T-cell (primary cell): Measurements from ENCODE around the gene STK31. TPM values are rescaled to one million over a fixed set of nuclear protein-coding genes. Genes with fewer than 3 reads are reported as not detected.
"Not testable (repeated sequence)": the region's sequence is repeated elsewhere in the genome, so short reads cannot be mapped to it uniquely, and the experiment has no call there.

ENCODE experiments used
- ATAC-seq, 4 experiments: fragments of 200-7000 bp in 3 of 4; fragments of 150-1000 bp in 1 of 4; cut with Tn5 transposase; replicated peaks in 1 of 4; 1 replicate in 3 of 4; 2 replicates in 1 of 4; pipeline ENCODE4 v1.10.0; 2021; ENCODE audit warnings: moderate library complexity in 3 of 4, mild to moderate bottlenecking in 2 of 4, moderate number of reproducible peaks in 1 of 4
- CTCF ChIA-PET, 2 donors: fragments of 300-600 bp; sonication (Branson Sonifier 250); formaldehyde crosslinking; loops; one replicate each; lab custom pipeline; 2022; ENCODE audit warnings: antibody characterized with exemption in 2 of 2; lab: Charles Lee
- POLR2A ChIA-PET, 2 donors: fragments of 300-600 bp; sonication (Branson Sonifier 250); formaldehyde crosslinking; loops; one replicate each; lab custom pipeline; 2022; ENCODE audit warnings: antibody characterized with exemption in 2 of 2; lab: Charles Lee
- DNase-seq, 35 experiments: peaks; one replicate each; pipeline versions ENCODE4 v3.0.0 to v3.0.0-alpha.2; 2013 to 2023
- H3K27ac ChIP-seq: one replicate; pipeline ENCODE4 v1.5.1; 2013; ENCODE audit warnings: low read length
- H3K27me3 ChIP-seq, 2 experiments: replicated peaks in 1 of 2; 1 replicate in 1 of 2; 2 replicates in 1 of 2; pipeline versions ENCODE4 v1.6.1 to v1.7.0; 2013; ENCODE audit warnings: low read length in 1 of 2, mixed read lengths in 1 of 2; ENCODE audit not compliant: control insufficient read depth in 2 of 2, insufficient read depth in 2 of 2; ENCODE audit errors: extremely low read depth in 1 of 2
- H3K36me3 ChIP-seq, 2 donors: 1 replicate in 1 of 2; 2 replicates in 1 of 2; pipeline versions ENCODE4 v1.6.1 to v1.7.0; 2013; ENCODE audit warnings: low read length in 1 of 2; ENCODE audit not compliant: control insufficient read depth in 2 of 2, insufficient read depth in 1 of 2; ENCODE audit errors: extremely low read depth in 1 of 2
- H3K4me1 ChIP-seq, 2 experiments: 1 replicate in 1 of 2; 2 replicates in 1 of 2; pipeline versions ENCODE4 v1.6.1 to v1.7.0; 2013; ENCODE audit warnings: low read length in 2 of 2, mixed read lengths in 1 of 2; ENCODE audit not compliant: insufficient read depth in 2 of 2, control insufficient read depth in 1 of 2; ENCODE audit errors: extremely low read depth in 1 of 2
- H3K4me3 ChIP-seq, 2 donors: 1 replicate in 1 of 2; 2 replicates in 1 of 2; pipeline versions ENCODE4 v1.5.1 to v1.7.0; 2013; ENCODE audit warnings: mild to moderate bottlenecking in 2 of 2, low read length in 1 of 2, moderate library complexity in 1 of 2; ENCODE audit not compliant: control insufficient read depth in 1 of 2; ENCODE audit errors: extremely low read depth in 1 of 2
- H3K9me3 ChIP-seq: 2 replicates; pipeline ENCODE4 v1.7.0; 2013
- H3K27ac Mint-ChIP-seq, 2 donors: one replicate each; pipeline ENCODE4 v1.8.0; 2020 to 2021; ENCODE audit warnings: mild to moderate bottlenecking in 2 of 2, mixed read lengths in 2 of 2
- H3K27me3 Mint-ChIP-seq, 2 donors: one replicate each; pipeline ENCODE4 v1.8.0; 2021 to 2022; ENCODE audit warnings: mixed read lengths in 2 of 2
- H3K36me3 Mint-ChIP-seq: one replicate; pipeline ENCODE4 v1.8.0; 2021; ENCODE audit warnings: mixed read lengths
- H3K4me1 Mint-ChIP-seq, 3 donors: one replicate each; pipeline ENCODE4 v1.8.0; 2020 to 2022; ENCODE audit warnings: mixed read lengths in 3 of 3, mild to moderate bottlenecking in 1 of 3
- H3K4me3 Mint-ChIP-seq, 3 donors: one replicate each; pipeline ENCODE4 v1.8.0; 2020 to 2022; ENCODE audit warnings: mild to moderate bottlenecking in 3 of 3, mixed read lengths in 3 of 3, moderate library complexity in 3 of 3
- H3K9me3 Mint-ChIP-seq, 3 donors: one replicate each; pipeline ENCODE4 v1.8.0; 2020 to 2022; ENCODE audit warnings: mixed read lengths in 3 of 3
- WGBS: methylation state at CpG from one replicate; pipeline ENCODE4 v1.1.5; 2013; ENCODE audit warnings: missing lambda C conversion rate; ENCODE audit not compliant: insufficient coverage; 5-methylcytosine and 5-hydroxymethylcytosine counted together
- total RNA-seq, 35 experiments: library from RNA in 6 of 35; stranded (reverse) in 6 of 35; fragments of 120-200 nt in 1 of 35; gene quantifications; one replicate each; pipeline versions ENCODE4 v1.2.1 to v1.2.4 and lab custom pipeline; 2013 to 2026

The STK31 gene
- total RNA-seq, 5 donors from 2014 or later (not counting 1 experiment from before 2014, with no cell fraction given): 0.25 to 0.83 (median 0.30) TPM

DNA sequence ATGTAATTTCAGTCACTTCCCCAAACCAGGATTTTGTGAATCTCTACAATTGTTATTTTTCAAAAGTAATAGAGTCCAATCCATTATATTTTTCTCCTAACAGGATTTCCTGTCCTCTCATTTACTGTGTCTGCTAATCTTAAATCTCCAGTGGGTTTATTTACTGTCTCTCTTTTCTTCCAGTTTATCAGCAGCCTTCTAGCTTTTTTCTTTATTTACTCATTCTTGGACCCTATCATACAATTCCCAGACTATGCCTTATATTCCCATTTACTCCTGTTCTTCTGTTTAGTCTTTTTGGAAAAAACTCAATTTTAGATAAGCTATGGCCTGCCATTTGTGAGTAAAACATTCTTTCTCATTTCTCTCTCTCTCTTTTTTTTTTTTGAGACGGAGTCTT is 94.7 kb downstream of the STK31 start:
- DNase-seq: no peak
- CTCF ChIA-PET: no interaction called here
- Histone ChIP-seq H3K4me3 (no peak overlapping the region), H3K27ac (no peak overlapping the region), H3K9me3 (no peaks in the 10 kb centered on the region), H3K36me3 (no peaks in the 10 kb centered on the region), H3K27me3 (no peaks in the 10 kb centered on the region), H3K4me1 (no peaks in the 10 kb centered on the region)
- Mint-ChIP-seq H3K36me3 (no peaks in the 10 kb centered on the region), H3K27ac (no peak overlapping the region), H3K4me3 (no peak overlapping the region), H3K4me1 (no peaks in the 10 kb centered on the region), H3K27me3 (peaks cover 0 to 12% of the 10 kb centered on the region in 2 donors), H3K9me3 (peaks cover 0 to 7% (median 2%) of the 10 kb centered on the region in 3 donors)
- no CpG with 5 or more reads among the region's 1 CpG for WGBS
- POLR2A ChIA-PET: no interaction called here
- ATAC-seq: no peak

DNA sequence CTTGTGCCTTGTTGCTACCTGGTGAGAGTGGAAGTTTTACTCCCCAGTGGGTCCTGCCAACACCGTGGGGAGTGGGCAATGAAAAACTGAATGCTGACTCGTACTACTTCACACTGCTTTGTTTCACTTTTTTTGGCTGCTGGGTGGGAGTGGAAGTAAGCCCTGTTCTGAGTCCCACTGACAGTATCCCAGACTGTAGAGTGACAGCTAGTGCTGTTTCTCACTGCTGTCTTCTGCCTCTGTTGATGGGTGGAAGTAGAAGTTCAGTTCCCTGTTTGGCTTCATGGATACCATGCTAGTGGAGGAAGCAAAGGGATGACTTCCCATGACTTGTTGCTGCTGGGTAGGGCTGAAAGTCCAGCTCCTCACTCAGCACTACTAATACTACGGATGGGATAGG is 98.4 kb downstream of the STK31 start:
- no peaks in the 10 kb centered on the region for H3K36me3 Mint-ChIP-seq
- Histone ChIP-seq H3K9me3 (no peaks in the 10 kb centered on the region), H3K27ac (no peak overlapping the region), H3K4me3 (no peak overlapping the region), H3K27me3 (peaks cover 0 to under 1% of the 10 kb centered on the region in 2 experiments), H3K36me3 (no peaks in the 10 kb centered on the region), H3K4me1 (no peaks in the 10 kb centered on the region)
- peaks cover 0 to 12% of the 10 kb centered on the region in 2 donors for H3K27me3 Mint-ChIP-seq
- no peaks in the 10 kb centered on the region for H3K4me1 Mint-ChIP-seq
- H3K27ac Mint-ChIP-seq: no peak overlapping the region
- ATAC-seq (no peak), DNase-seq (no peak)
- H3K9me3 Mint-ChIP-seq: peaks cover 12 to 18% (median 14%) of the 10 kb centered on the region in 3 donors
- POLR2A ChIA-PET: interaction anchor here in 1 of 2 donors (0.7 kb wide), 1 partner anchor 1199 kb away, joined by 3 read pairs; no protein-coding TSS in a partner anchor
- CTCF ChIA-PET: no interaction called here
- H3K4me3 Mint-ChIP-seq: no peak overlapping the region
- WGBS: 50% methylated on average over 1 of the region's 3 CpGs

DNA sequence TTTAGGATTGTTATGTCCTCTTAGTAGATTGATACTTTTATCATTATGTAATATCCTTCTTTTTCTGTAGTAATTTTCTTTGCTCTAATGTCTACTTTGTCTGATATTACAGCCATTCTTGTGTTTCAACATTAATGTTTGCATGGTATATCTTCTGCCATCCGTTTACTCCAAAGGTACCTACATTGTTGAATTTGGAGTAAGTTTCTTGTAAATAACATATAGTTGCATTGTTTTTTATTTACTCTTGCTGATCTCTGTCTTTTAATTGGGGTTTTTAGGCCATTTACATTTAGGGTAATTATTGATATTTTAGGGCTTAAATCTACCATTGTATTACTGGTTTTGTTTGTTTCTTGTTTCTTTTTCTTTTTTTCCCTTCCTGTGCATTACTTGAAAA is 100.1 kb downstream of the STK31 start:
- H3K4me3 Mint-ChIP-seq: no peak overlapping the region
- H3K9me3 Mint-ChIP-seq: peaks cover 14 to 18% (median 14%) of the 10 kb centered on the region in 3 donors
- H3K36me3 ChIP-seq: no peaks in the 10 kb centered on the region
- no peaks in the 10 kb centered on the region for H3K9me3 ChIP-seq
- H3K27ac ChIP-seq: no peak overlapping the region
- DNase-seq (no peak), ATAC-seq (no peak)
- POLR2A ChIA-PET: no interaction called here
- no CpG with 5 or more reads among the region's 1 CpG for WGBS
- no peaks in the 10 kb centered on the region for H3K4me1 Mint-ChIP-seq
- no peaks in the 10 kb centered on the region for H3K4me1 ChIP-seq
- no peaks in the 10 kb centered on the region for H3K36me3 Mint-ChIP-seq
- peaks cover 0 to 12% of the 10 kb centered on the region in 2 donors for H3K27me3 Mint-ChIP-seq
- peaks cover 0 to 4% of the 10 kb centered on the region in 2 experiments for H3K27me3 ChIP-seq
- H3K4me3 ChIP-seq: no peak overlapping the region
- no peak overlapping the region for H3K27ac Mint-ChIP-seq
- CTCF ChIA-PET: no interaction called here

GRCh38 chr7:23811540-23811939 is 101.5 kb downstream of the STK31 start:
- Mint-ChIP-seq H3K4me3 (no peak overlapping the region), H3K27me3 (peaks cover 0 to 8% of the 10 kb centered on the region in 2 donors), H3K9me3 (peaks cover 14 to 18% (median 14%) of the 10 kb centered on the region in 3 donors), H3K27ac (no peak overlapping the region), H3K36me3 (no peaks in the 10 kb centered on the region), H3K4me1 (no peaks in the 10 kb centered on the region)
- ATAC-seq (no peak), DNase-seq (no peak)
- no peaks in the 10 kb centered on the region for H3K9me3 ChIP-seq
- no CpG with 5 or more reads among the region's 1 CpG for WGBS
- peaks cover 0 to 4% of the 10 kb centered on the region in 2 experiments for H3K27me3 ChIP-seq
- POLR2A ChIA-PET: no interaction called here
- H3K4me1 ChIP-seq: no peaks in the 10 kb centered on the region
- CTCF ChIA-PET: no interaction called here
- no peak overlapping the region for H3K27ac ChIP-seq
- H3K36me3 ChIP-seq: no peaks in the 10 kb centered on the region
- H3K4me3 ChIP-seq: no peak overlapping the region

GRCh38 chr7:23828125-23828524 is 118.1 kb downstream of the STK31 start:
- H3K36me3 ChIP-seq, H3K27me3 ChIP-seq, POLR2A ChIA-PET, ATAC-seq, H3K9me3 ChIP-seq, H3K4me3 ChIP-seq, H3K36me3 Mint-ChIP-seq, H3K27ac ChIP-seq, CTCF ChIA-PET, H3K4me1 Mint-ChIP-seq, DNase-seq, H3K4me3 Mint-ChIP-seq, H3K27ac Mint-ChIP-seq, H3K4me1 ChIP-seq: not testable (repeated sequence)
- 95% methylated on average over 6 of the region's 10 CpGs for WGBS
- Mint-ChIP-seq H3K27me3 (peaks cover 11 to 12% of the 10 kb centered on the region in 2 donors), H3K9me3 (peaks cover 17 to 28% (median 21%) of the 10 kb centered on the region in 3 donors)

- CTCF ChIA-PET, H3K36me3 Mint-ChIP-seq, H3K27ac Mint-ChIP-seq, H3K4me1 ChIP-seq, H3K4me1 Mint-ChIP-seq, DNase-seq, H3K4me3 ChIP-seq, H3K27me3 ChIP-seq, POLR2A ChIA-PET, ATAC-seq, H3K27ac ChIP-seq, H3K9me3 ChIP-seq, H3K4me3 Mint-ChIP-seq, H3K36me3 ChIP-seq: not testable (repeated sequence)
- Mint-ChIP-seq H3K27me3 (peaks cover 2 to 10% of the 10 kb centered on the region in 2 donors), H3K9me3 (peaks cover 22 to 46% (median 24%) of the 10 kb centered on the region in 3 donors)
- 58% methylated on average over 2 of the region's 4 CpGs for WGBS
Measured at GRCh38 chr7:23832733-23833132, 122.7 kb downstream of the STK31 start.

- H3K27ac Mint-ChIP-seq: no peak overlapping the region
- CTCF ChIA-PET: no interaction called here
- peaks cover 5 to 10% of the 10 kb centered on the region in 2 donors for H3K27me3 Mint-ChIP-seq
- Histone ChIP-seq H3K4me3 (no peak overlapping the region), H3K9me3 (no peaks in the 10 kb centered on the region), H3K27ac (no peak overlapping the region), H3K4me1 (no peaks in the 10 kb centered on the region), H3K27me3 (no peaks in the 10 kb centered on the region), H3K36me3 (no peaks in the 10 kb centered on the region)
- ATAC-seq (no peak), DNase-seq (no peak)
- no peaks in the 10 kb centered on the region for H3K4me1 Mint-ChIP-seq
- H3K9me3 Mint-ChIP-seq: peaks cover 25 to 49% (median 30%) of the 10 kb centered on the region in 3 donors
- POLR2A ChIA-PET: no interaction called here
- H3K36me3 Mint-ChIP-seq: peaks cover 6% of the 10 kb centered on the region
- WGBS: 100% methylated on average over 1 of the region's 3 CpGs
- H3K4me3 Mint-ChIP-seq: no peak overlapping the region
Measured at GRCh38 chr7:23833405-23833804, 123.4 kb downstream of the STK31 start.
